Esophagus (tissue), 2 donors: ENCODE data around the gene NFAT5. TPM values are rescaled to one million over a fixed set of nuclear protein-coding genes. Genes with fewer than 3 reads are reported as not detected.

ENCODE experiments used
- H3K27ac ChIP-seq, 2 donors: one replicate each; pipeline ENCODE4 v1.5.1; 2013; ENCODE audit warnings: low read depth in 2 of 2, mild to moderate bottlenecking in 2 of 2, inconsistent platforms in 1 of 2, low read length in 1 of 2, moderate library complexity in 1 of 2
- H3K27me3 ChIP-seq, 2 donors: one replicate each; pipeline ENCODE4 v1.6.1; 2013; ENCODE audit warnings: low read length in 2 of 2, control low read depth in 1 of 2, mild to moderate bottlenecking in 1 of 2; ENCODE audit not compliant: insufficient read depth in 2 of 2, control insufficient read depth in 1 of 2
- H3K36me3 ChIP-seq, 2 donors: one replicate each; pipeline ENCODE4 v1.6.1; 2013; ENCODE audit warnings: low read length in 1 of 2; ENCODE audit not compliant: control insufficient read depth in 2 of 2, insufficient read depth in 2 of 2
- H3K4me1 ChIP-seq, 2 donors: one replicate each; pipeline ENCODE4 v1.6.1; 2013; ENCODE audit warnings: low read length in 1 of 2; ENCODE audit not compliant: control insufficient read depth in 2 of 2, insufficient read depth in 2 of 2
- H3K4me3 ChIP-seq, 2 donors: one replicate each; pipeline ENCODE4 v1.5.1; 2013; ENCODE audit warnings: low read length in 2 of 2, mild to moderate bottlenecking in 2 of 2, low read depth in 1 of 2, moderate library complexity in 1 of 2
- H3K9me3 ChIP-seq, 2 donors: one replicate each; pipeline ENCODE4 v1.6.1; 2013; ENCODE audit warnings: mild to moderate bottlenecking in 2 of 2, low read depth in 1 of 2, low read length in 1 of 2, moderate library complexity in 1 of 2; ENCODE audit not compliant: control insufficient read depth in 2 of 2, insufficient read depth in 1 of 2
- WGBS, 2 donors: extraction: QIAGEN DNeasy Blood & Tissue Kit; methylation state at CpG; one replicate each; pipeline ENCODE4 v1.1.7; 2013; 5-methylcytosine and 5-hydroxymethylcytosine counted together
- polyA plus RNA-seq, 2 donors: library from polyadenylated mRNA; stranded (reverse); fragments of 200-250 nt; gene quantifications; one replicate each; pipeline ENCODE4 v1.2.3, GENCODE V29; 2013
- donor health status: healthy with polysubstance abuse.
- donor health status: Bipolar disorder and iron deficiency.

The NFAT5 gene
- polyA plus RNA-seq, 2 donors = 2.7 to 6.5 TPM

DNA sequence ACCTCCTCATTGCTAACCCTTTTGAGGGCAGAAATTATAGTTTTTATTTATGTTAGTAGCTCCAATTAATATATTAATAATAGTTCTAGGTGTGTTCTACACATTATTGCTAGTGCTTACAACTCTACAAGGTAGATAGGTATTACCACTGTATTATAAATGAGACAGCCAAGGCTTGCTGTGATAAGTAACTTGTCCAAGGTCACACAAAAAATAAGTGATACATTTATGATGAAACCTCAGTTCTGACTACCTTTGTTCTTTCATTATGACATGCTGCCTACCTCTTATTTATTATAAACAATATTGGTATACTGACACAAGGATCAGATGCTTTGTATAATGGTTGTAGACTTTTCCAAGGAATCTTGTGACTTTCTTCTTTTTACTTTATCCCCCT lies 41.2 kb downstream of the NFAT5 start:
- H3K9me3 ChIP-seq = no peaks in the 10 kb centered on the region
- no peaks in the 10 kb centered on the region for H3K36me3 ChIP-seq
- H3K4me1 ChIP-seq = peaks cover 0 to 3% of the 10 kb centered on the region in 2 donors
- H3K4me3 ChIP-seq = no peak overlapping the region
- no peaks in the 10 kb centered on the region for H3K27me3 ChIP-seq
- H3K27ac ChIP-seq = no peak overlapping the region

DNA sequence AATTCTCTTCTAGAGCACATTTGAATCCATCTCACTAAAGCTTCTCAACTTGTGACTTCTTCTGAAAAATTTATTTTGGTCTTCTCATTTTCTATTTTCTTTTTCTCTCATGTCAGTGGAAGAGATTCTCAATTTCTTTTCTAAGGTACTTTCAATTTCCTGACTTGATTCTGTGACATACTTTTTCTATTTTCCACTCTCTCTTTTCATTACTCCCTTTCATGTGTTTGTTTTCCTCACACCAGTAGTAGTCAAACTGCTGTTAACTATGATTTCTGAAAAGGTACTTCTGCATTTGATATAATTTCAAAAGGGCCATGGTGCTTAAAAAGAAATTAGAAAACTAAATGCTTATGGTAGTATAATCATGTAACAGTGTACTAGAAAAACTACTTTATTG lies 41.9 kb downstream of the NFAT5 start:
- H3K27ac ChIP-seq = no peak overlapping the region
- H3K27me3 ChIP-seq = no peaks in the 10 kb centered on the region
- H3K9me3 ChIP-seq = no peaks in the 10 kb centered on the region
- peaks cover 0 to 3% of the 10 kb centered on the region in 2 donors for H3K4me1 ChIP-seq
- no peaks in the 10 kb centered on the region for H3K36me3 ChIP-seq
- H3K4me3 ChIP-seq = no peak overlapping the region

- H3K9me3 ChIP-seq = no peaks in the 10 kb centered on the region
- H3K27ac ChIP-seq = no peak overlapping the region
- no peak overlapping the region for H3K4me3 ChIP-seq
- no peaks in the 10 kb centered on the region for H3K27me3 ChIP-seq
- peaks cover 2 to 3% of the 10 kb centered on the region in 2 donors for H3K4me1 ChIP-seq
- H3K36me3 ChIP-seq = no peaks in the 10 kb centered on the region
- WGBS, 2 donors = 63 to 72% methylated on average over 1 of the region's 1 CpG
Measured at GRCh38 chr16:69610356-69610755, 44.6 kb downstream of the NFAT5 start.

- Histone ChIP-seq H3K27ac (peak overlapping the region in 1 of 2 donors; percentile 34), H3K36me3 (peaks cover 1 to 5% of the 10 kb centered on the region in 2 donors), H3K9me3 (no peaks in the 10 kb centered on the region), H3K4me3 (no peak overlapping the region), H3K27me3 (no peaks in the 10 kb centered on the region), H3K4me1 (peaks cover 2 to 3% of the 10 kb centered on the region in 2 donors)
Measured at GRCh38 chr16:69611103-69611640, 45.4 kb downstream of the NFAT5 start.

DNA sequence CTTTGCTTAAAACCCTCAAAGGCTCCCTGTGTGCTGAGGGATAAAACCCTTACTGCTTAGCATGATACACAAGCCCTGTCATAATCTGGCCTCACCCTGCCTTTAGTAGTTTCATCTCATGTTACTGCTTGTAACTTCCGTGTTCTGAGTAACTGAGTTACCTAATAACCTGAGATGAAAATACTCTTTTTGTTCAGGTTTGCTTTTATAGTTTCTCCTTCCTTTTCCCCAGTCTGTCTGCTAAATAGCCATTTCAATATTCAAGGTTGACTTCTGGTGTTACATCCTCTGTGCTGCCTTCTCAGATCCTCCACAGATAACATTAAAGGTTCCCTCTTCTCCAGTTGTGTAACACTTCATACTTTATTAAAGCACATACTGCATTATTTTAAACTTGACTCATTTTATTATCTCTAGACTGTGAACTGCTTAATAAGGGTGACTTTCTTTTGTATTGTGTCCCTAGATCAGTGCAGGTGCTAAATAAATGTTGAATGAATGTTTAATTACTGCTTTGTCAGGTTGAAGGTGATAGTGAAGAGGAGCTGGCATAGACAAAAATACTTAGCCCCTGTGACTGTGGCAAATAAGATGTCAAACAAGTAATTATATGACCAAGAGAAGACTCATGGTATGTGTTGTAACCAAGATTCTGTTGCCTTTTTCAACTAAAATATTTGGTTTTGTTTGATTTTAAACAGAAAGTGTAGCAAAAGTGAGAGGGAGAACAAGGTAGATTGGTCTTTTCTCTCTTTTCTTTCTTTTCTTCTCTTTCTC lies 47.8 kb downstream of the NFAT5 start:
- peaks cover 5 to 6% of the 10 kb centered on the region in 2 donors for H3K36me3 ChIP-seq
- H3K4me1 ChIP-seq = peaks cover 2 to 3% of the 10 kb centered on the region in 2 donors
- no peaks in the 10 kb centered on the region for H3K9me3 ChIP-seq
- no peaks in the 10 kb centered on the region for H3K27me3 ChIP-seq
- H3K4me3 ChIP-seq = no peak overlapping the region
- H3K27ac ChIP-seq = peak overlapping the region; percentile 70 to 74
- WGBS, 2 donors = 29 to 34% methylated on average over 1 of the region's 1 CpG

DNA sequence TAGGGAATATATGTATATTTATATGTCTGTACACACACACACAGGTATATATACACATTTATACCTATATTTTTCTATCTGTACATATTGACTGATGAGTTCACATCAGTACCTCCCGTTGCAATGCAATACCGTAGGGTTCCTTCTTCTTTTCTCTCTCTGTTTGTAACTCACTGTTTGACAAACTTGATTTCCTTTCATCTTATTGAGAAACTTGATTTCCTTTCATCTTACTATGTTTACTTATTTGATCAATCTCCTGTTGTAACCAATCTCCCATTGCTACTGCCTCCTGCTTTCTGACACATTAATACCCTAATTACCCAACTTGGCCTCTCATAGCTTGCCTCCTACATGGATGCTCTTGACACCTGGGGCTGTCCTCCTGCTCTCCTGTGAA lies 49.8 kb downstream of the NFAT5 start:
- Histone ChIP-seq H3K36me3 (peaks cover 5 to 6% of the 10 kb centered on the region in 2 donors), H3K27me3 (no peaks in the 10 kb centered on the region), H3K9me3 (no peaks in the 10 kb centered on the region), H3K4me3 (no peak overlapping the region), H3K27ac (no peak overlapping the region), H3K4me1 (peaks cover 0 to 2% of the 10 kb centered on the region in 2 donors)
- 88 to 96% methylated on average over 2 of the region's 2 CpGs for WGBS, 2 donors

DNA sequence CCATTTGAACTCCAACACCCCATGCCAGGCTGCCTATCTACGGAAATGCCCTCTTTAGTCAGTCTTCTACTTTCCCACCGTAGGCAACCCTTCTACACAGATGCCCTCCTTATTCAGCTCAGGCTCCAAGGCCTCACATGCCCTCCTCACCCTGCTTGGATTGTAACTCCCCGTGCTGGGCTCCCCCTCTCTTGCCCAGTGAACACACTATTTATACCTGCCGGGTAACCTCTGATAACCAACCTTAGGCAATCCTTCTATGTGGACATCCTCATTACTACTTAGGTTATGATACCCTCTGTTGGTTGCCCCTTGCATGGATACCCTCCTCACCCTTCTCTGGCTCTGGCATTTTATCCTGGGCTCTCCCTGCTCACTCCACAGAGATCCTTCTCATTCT lies 50.3 kb downstream of the NFAT5 start:
- 93 to 96% methylated on average over 4 of the region's 4 CpGs for WGBS, 2 donors
- Histone ChIP-seq H3K27me3 (no peaks in the 10 kb centered on the region), H3K9me3 (no peaks in the 10 kb centered on the region), H3K4me1 (peaks cover 0 to 2% of the 10 kb centered on the region in 2 donors), H3K4me3 (no peak overlapping the region), H3K27ac (no peak overlapping the region), H3K36me3 (peaks cover 5 to 6% of the 10 kb centered on the region in 2 donors)

DNA sequence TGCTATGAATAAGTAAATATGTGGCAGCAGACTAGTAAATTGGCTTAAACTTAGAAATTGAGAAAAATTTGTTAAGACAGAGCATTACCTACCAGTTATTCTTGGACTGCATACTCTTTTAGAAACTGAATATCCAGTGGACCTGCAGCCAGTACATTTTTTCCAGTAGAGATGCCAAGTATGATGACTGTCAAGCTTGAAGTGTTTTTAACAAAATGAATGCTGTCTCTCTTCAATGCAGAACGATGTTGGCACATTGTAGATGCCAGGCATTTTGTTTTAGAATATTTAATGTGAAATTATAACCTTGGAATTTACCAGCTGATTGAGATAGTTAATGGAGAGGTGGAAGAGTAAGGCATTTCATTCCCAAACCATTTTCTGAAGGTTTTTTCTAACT lies 52.5 kb downstream of the NFAT5 start:
- Histone ChIP-seq H3K36me3 (peaks cover 5 to 6% of the 10 kb centered on the region in 2 donors), H3K27me3 (no peaks in the 10 kb centered on the region), H3K27ac (no peak overlapping the region), H3K4me3 (no peak overlapping the region), H3K4me1 (peaks cover 0 to 2% of the 10 kb centered on the region in 2 donors), H3K9me3 (no peaks in the 10 kb centered on the region)
- WGBS, 2 donors = 12 to 25% methylated on average over 1 of the region's 1 CpG

GRCh38 chr16:69618721-69619120 lies 53.0 kb downstream of the NFAT5 start:
- Histone ChIP-seq H3K36me3 (peaks cover 5 to 6% of the 10 kb centered on the region in 2 donors), H3K4me3 (no peak overlapping the region), H3K4me1 (peaks cover 0 to 2% of the 10 kb centered on the region in 2 donors), H3K9me3 (no peaks in the 10 kb centered on the region), H3K27me3 (no peaks in the 10 kb centered on the region), H3K27ac (no peak overlapping the region)
- 52 to 65% methylated on average over 3 of the region's 3 CpGs for WGBS, 2 donors

- no peak overlapping the region for H3K4me3 ChIP-seq
- H3K27me3 ChIP-seq = no peaks in the 10 kb centered on the region
- no peak overlapping the region for H3K27ac ChIP-seq
- H3K36me3 ChIP-seq = peaks cover 5 to 6% of the 10 kb centered on the region in 2 donors
- H3K4me1 ChIP-seq = no peaks in the 10 kb centered on the region
- no peaks in the 10 kb centered on the region for H3K9me3 ChIP-seq
Measured at GRCh38 chr16:69619514-69619913, 53.7 kb downstream of the NFAT5 start.
